ENCODE results near the gene SUMO2.
"Not testable (repeated sequence)": the region's sequence is repeated elsewhere in the genome, so short reads cannot be mapped to it uniquely, and the experiment has no call there.

The SUMO2 gene

DNA sequence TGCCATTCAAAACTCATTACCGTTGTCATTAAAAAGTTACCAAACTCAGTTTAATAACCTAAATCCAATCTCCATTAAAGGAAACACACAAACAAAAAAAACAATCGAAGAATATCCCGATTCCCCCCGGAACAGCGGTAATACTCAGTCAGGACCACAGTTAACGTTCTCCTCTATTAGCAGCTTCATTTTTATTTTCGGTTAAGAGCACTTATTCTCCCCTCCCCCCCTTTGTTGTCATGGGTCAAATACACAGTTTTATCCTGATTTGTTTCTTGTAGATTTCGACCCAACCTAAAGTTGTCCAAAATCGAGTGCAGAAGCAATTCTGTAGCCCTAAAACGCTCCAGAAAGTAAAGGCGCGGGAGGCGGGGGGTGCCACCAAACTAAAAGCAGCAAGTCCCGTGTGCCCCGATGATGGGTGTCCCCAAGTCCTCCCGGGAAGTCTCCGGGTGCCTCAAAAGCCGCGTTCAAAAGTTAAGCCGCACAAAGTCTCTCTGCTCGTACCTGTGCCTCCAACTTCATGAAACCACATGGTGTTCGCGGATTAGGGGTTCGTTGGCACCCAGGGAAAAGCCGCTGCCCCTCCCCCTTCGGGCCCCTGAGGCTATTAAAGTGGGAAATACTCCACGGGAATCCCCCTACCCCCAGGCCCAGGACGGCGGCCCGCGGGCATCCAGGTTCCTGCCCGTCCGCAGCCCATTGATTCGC is 996 bp downstream of the SUMO2 start:
- no peak for DNase-seq

DNA sequence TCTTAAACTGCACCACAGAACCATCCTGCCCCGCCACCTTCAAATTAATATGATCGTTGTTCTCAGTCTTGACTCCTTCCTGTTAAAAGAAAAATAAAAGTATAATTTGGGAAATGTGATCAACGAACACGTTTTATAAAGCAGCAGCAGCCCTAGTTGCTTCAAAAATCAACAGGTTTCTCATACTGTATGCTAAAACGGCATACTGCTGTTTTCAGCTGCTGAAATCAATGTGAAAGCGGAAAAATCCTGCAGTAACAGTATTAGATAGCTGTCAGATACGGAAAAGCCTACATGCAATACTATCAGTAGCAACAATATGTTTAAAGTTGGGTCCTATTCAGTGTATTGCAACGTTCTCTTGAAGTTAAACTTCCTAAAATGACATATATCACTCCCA is 1.6 kb downstream of the SUMO2 start:
- DNase-seq = no peak

DNA sequence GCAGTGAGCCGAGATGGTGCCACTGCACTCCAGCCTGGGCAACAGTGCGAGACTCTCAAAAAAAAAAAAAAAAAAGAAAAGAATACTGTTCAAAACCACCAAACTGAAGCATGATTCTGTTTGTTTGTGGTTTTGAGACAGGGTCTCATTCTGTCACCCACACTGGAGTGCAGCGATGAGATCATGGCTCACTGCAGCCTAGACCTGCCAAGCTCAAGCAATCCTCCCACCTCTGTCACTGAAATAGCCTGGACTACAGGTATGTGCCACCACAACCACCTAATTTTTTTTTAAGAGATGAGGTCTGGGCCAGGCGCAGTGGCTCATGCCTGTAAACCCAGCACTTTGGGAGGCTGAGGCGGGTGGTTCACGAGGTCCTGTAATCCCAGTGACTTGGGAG is 4.3 kb downstream of the SUMO2 start:
- no peak for DNase-seq

DNA sequence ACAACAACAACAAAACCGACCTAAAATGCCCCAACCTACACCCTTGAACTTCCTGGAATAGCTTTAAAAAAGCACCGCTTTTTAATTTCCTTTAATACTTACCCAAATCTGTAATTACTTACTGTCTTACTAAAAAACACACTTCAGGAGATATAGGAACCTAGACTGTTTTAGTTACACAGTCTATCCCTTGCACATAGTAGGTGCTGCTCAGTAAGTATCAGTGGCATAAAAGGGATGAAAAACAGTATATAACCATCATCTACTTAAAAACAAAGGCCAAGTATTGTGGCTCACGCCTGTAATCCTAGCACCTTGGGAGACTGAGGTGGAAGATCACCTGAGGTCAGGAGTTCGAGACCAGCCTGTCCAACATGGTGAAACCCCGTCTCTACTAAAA is 6.1 kb downstream of the SUMO2 start:
- DNase-seq = no peak

DNA sequence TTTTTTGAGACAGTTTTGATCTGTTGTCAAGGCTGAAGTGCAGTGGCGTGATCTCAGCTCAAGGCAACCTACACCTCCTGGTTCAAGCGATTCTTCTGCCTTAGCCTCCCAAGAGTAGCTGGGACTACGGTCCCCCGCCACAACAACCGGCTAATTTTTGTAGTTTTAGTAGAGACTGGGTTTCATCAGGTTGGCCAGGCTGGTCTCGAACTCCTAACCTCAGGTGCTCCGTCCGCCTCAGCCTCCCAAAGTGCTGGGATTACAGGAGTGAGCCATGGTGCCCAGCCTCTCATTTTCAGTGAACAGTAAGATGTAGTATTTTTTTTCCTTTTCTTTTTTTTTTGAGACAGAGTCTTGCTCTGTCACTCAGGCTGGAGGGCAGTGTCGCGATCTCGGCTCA is 7.8 kb downstream of the SUMO2 start:
- no peak for DNase-seq

DNA sequence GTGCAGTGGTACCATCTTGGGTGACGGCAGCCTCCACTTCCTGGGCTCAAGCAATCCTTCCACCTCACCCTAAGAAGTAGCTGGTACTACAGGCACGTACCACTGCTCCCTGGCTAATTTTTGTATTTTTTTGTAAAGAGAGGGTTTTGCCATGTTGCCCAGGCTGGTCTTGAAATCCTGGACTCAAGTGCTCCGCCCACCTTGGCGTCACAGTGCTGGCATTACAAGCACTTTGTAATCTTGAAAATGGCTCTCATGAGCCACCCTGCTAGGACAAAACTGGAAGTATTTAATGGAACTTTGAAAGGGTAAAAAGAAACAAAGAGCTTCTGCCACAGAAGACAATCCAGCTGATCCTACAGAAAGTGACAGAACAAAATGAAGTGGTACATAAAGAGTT is 9.2 kb downstream of the SUMO2 start:
- DNase-seq = no peak

DNA sequence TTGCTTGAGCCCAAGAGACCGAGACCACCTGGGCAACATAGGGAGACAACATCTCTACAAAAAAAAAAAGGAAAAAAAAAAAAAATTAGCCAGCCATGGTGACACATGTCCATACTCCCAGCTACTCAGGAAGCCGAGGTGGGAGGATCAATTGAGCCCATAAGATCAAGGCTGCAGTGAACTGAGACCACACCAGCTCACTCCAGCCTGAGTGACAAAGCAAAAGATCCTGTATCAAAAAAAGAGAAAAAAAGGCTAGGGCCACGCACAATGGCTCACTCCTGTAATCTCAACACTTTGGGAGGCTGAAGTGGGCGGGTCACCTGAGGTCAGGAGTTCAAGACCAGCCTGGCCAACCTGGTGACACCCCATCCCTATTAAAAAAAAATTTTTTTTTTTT is 13.8 kb downstream of the SUMO2 start:
- DNase-seq = no peak

DNA sequence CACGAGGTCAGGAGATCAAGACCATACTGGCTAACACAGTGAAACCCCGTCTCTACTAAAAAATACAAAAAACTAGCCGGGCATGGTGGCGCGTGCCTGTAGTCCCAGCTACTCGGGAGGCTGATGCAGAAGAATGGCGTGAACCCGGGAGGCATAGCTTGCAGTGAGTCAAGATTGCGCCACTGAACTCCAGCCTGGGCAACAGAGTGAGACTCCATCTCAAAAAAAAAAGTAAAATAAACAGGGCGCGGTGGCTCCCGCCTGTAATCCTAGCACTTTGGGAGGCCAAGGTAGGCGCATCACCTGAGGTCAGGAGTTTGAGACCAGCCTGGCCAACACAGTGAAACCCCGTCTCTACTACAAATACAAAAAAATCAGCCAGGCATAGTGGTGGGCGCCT is 18.2 kb downstream of the SUMO2 start:
- DNase-seq = not testable (repeated sequence)

DNA sequence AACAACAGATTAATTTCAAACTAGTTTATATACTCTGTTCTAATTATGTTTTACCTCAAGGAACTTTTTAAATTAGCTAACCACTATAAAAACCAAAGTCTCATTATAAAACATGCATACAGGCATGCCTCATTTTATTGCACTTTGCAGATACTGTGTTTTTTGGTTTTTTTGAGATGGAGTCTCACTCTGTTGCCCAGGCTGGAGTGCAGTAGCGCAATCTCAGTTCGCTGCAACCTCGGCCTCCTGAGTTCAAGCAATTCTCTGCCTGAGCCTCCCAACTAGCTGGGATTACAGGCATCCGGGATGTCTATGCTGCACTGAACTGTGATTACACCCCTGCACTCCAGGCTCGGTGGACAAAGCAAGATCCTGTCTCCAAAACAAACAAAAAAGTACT is 19.7 kb downstream of the SUMO2 start:
- no peak for DNase-seq

DNA sequence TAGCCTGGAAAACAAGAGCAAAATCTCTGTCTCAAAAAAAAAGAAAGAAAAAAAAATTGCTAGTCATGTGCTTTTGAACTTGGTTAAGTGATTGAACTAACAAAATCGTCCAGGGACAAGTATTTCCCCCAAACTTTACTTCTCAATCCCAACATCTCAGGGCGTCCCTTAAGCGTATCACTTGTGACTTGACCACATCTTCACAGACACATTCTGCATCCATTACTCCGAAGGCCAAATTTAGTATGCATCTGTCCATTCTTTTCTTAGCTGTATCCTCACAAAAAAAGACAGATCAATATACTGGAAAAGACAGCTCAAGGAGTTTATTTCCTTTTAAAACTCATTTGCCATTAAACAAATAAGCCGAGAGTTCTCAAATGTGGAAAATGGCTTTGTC is 22.5 kb downstream of the SUMO2 start:
- no peak for DNase-seq

DNA sequence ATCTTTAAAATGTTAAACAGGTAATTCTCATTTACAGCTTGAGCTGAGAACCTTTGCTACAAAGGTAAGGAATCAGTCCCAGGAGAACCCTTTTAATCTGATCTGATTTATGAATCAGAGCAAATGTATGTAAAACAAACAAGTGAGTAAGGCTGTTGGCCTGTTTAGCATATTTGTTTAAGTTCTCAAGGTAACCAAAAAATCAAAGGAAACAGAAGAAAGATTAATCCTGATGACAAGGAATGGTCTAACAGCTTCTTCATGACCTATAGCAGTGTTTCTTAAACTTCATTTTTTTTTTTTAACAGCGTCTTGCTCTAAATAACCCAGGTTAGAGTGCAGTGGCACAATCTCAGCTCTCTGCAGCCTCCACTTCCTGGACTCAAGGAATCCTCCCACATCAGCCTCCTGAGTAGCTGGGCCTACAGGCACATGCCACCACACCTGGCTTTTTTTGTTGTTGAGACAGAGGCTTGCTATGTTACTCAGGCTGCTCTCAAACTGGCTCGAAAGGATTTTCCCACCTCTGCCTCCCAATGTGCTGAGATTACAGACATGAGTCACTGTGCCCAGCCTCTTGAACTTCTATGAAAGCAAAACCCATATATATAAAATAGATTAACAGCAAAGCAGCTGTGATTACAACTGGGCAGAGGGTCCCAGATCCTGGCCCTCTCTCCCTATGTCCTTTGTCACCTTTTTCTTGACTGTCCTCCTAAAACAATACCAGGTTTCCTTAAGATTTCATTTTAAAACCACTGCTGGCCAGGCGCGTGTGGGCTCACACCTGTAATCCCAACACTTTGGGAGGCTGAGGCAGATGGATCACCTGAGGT is 23.3 kb downstream of the SUMO2 start:
- DNase-seq = no peak

DNA sequence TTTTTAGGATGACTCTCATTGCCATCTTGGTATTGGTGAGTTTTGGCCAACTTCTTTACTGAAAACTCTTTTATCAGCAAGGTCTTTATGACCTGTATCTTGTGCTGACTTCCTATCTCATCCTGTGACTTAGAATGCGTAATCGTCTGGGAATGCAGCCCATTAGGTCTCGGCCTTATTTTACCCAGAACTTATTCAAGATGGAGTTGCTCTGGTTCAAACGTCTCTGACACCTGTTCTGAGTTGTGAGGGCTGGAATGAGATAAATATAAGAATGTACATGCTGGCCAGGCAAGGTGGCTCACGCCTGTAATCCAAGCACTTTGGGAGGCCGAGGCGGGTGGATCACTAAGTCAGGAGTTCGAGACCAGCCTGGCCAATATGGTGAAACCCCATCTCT is 24.3 kb downstream of the SUMO2 start:
- not testable (repeated sequence) for DNase-seq

DNA sequence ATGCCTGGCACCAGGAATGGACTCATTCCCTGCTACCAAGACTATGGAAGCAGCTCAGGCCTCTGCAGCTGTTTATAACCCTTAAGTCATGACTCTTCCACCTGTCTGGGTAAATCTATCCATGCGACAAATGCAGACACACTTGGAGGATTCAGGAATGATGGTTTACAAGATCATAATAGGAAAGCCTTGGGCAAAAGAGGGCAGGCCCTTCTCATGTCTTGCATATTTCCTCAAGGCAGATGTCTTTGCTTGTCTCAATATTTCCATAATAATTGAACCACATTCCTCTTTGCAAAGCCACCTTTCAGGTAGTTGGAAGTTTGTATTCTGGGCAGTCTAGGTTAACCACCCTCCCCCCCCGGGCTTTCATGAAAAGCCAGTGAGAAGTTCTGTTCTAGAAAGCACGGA is 27.6 kb downstream of the SUMO2 start:
- no peak for DNase-seq

DNA sequence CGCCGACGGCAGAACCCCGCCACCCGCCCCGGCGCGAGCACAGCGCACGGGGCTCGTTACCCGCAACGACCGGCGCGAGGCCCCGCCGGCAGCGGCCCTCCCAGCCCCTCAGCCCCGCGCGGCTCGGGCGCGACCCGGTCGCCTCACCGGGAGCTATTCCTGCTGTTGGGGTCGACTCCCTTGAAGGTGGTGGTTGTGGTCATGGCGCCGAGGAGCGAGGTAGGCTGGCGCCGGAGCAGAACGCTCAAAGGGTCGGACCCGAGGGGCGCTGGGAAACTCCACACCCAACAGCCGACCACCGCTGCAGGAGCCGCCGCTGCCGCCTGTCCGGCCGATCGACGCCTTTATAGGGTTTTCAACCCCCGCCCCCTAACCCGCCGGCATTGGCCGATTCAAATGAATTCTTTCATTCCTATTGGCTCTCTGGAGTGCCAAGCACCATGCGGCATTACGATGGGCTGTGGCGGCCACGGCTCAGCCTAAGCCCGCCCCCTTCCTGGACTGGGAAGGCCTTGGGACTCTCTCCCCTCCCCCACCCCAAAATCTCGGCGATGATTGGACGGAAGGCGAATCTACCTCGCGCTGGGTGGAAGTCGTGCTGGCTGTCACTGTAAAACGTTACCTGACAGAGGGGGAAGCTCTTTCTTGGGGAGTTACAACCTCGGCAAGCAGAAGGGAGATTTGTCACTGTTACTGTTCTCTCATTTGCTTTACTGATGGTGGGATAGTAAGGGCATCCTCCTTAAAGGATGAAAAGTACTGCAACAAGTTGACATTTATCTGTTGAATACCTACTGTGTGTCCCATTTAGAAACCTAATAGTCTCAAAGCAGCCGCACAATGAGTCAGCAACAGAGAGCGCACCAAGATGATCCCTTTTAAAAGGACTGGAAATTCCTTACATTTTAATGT is 28.3 kb downstream of the SUMO2 start, which contains the start of gene JPT1:
TSS of gene JPT1 (minus strand) at position 318 of the 912 bp plus-strand sequence. CDS start at position 203, 115 bp downstream.
- peak; percentile 97 for DNase-seq

DNA sequence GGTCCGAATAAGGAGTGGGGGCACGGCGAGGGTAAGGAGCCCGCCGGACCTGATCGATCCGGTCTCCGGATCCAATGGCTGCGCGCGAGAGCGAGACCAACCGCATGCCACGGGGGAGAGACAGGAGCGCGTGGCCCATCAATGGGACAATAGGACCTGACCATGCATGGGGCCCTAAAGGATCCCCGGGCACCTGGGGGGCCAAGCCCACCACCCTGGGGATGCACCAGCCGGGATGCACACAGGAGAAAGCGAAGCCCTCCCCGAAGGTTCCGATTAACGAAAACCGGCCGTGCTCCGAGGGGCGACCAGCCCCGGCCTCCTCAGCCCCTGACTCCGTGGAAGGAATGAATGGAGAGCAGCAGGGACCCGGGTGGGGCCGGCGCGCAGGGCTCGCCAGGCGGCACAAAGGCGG is 29.0 kb downstream of the SUMO2 start:
- peak; percentile 71 for DNase-seq

DNA sequence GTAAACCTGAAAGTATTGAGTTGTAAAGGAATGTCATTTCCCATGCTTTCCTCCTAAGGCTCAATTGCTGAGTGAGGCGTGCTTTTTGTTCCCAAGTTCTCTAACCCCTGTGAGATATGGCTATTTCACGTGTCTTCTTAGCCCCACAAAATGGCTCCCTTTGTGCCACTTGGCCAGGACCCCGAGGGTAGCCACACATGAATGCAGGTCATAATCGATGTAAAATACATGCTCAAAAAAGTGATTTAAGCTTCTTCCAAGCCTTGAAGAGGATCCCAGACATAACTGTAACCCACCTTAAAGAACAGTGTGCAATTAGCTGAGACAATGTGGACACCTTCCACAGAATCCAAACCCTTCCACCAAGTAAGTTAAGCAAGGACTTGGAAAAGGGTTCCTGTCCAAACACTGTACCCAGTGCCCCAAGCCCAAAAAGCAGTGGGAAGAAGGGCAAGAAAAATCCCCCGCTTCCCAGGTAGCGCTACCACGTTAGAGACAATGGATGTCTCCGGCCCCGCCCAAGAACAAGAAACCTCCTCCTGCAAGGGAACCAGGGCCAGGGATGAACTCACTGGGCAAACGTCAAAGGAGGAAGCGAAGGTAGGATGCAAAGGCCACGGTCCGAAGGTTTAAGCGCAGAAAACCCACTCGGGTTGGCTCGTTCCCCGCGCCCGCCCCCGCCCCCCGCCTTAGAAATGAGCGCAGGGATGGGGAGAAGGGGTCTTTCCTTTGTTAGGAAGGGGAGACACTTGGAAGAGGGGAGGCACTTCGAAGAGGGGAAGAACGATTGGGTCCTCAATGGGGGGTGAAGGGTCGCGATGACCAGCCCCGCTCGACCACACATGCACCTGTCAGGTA is 29.6 kb downstream of the SUMO2 start:
- DNase-seq = peak; percentile 70

DNA sequence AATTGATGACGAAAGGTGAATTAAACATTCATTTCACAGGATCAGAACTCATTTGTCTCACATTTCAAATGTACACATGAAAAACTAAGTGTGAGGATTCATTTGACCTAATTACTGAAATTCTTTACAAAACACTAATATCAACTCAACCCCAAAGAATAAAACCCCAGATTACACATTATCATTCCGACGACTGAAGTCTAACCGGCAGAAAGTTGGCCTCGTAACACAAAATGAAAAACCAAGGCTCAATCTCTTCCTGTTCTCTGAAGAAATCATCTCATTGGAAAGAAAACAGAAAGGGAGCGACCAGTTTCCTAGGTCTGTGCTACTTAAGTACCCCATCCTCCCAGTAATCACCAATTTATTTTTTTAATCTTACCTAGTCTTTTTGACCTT is 30.2 kb downstream of the SUMO2 start:
- no peak for DNase-seq

DNA sequence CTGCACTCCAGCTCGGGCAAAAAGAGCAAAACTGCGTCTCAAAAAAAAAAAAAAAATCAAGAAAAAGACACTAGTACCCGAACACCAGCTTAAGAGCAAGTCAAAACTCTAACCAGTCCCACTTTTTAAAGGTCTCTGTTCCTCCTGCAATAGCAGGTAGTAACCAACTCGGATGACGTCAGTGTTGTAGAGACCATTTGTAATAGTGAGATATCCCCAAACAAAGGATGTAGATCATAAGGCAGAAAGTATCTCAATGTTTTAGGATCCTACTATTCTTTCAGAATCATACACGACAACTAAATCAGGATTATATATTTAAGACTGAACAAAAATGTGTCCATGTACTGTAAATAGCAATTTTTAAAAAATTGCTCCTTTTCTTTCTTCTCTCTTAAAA is 30.8 kb downstream of the SUMO2 start:
- no peak for DNase-seq

DNA sequence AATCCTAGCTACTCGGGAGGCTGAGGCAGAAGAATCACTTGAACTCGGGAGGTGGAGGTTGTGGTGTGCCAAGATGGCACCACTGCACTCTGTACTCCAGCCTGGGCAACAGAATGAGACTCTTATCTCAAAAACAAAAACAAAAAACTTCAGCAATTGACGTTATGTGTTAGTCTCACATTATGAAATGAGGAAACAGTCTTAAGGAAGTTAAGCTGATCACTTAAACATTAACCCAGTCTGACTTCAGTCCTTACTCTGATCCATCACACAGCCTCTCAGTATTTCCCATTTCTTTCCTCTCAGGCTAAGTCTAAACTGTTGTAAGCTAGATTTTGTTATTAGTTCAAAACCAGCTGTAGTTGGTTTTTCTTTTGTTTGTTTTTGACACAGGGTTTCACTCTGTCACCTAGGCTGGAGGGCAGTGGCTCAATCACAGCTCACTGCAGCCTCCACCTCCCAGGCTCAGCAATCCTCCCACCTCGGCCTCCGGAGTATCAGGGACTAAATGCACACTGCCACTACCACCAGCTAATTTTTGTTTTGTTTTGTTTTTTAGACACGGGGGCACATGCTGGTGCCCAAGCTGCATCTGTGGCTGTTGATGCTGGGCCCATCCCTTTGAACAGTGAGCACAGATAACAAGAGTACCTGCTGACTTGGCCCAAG is 34.7 kb downstream of the SUMO2 start:
- no peak for DNase-seq

DNA sequence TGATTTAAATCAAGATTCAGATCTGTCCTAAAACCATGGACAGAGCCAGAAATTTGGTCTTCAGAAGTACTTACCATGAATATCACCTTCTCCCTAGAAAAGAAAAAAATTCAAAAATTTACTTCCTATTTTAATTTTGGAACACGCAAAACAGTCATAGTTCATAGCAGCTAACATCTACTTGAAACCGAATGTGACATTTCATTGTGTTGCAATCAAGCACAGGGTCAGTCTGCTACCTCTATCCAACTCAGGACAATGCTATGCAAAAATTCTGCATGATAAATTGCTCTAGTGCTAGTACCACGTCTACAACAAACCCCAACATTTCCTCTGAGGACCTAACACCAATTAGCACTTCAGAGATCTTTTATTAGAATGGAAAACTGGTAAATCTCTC is 36.2 kb downstream of the SUMO2 start:
- no peak for DNase-seq

DNA sequence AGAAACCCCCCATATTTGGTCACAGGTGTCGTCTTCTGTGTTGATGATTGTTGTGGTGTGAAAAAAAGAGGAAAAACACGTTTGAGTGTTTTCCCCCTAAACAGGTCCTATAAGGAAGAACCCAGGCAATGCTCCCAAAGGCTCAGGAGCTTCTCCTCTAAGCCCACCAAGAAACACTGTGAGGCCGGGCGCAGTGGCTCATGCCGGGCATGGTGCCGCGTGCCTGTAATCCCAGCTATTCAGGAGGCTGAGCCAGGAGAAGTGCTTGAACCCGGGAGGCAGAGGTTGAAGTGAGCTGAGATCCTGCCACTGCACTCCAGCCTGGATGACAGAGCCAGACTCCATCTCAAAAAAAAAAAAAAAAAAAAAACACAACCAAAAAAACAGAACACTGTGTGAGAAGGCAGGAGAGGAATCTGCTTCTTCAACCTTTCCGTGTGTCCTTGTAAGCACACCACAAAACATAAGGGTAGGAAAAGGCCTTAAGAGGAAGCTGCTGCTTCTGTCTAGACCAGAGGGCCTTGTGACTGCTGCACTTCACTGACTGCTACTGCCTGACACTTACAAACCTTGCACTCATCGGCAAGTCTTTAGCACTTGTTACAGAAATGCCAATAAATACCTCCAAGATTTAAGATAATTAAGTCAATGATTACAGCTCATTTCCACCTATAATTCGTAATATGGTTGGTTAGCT is 37.8 kb downstream of the SUMO2 start:
- no peak for DNase-seq
